Gastrocnemius medialis (tissue), 4 donors: ENCODE results near the gene PRELID1. TPM values are rescaled to one million over a fixed set of nuclear protein-coding genes. Genes with fewer than 3 reads are reported as not detected.

Experiments used
- ATAC-seq, 2 donors: fragments of 150-250 bp; one replicate each; pipeline ENCODE4 v1.9.1; 2016
- DNase-seq, 2 donors: peaks; one replicate each; pipeline ENCODE4 v3.0.0-alpha.2; 2019
- H3K27ac ChIP-seq, 4 donors: fragments of 200-600 bp; sonication (generic); 1 replicate in 1 of 4; 2 replicates in 3 of 4; pipeline ENCODE4 v1.5.1; 2016 to 2018; ENCODE audit warnings: mild to moderate bottlenecking in 2 of 4, moderate library complexity in 1 of 4
- H3K27me3 ChIP-seq, 3 donors: fragments of 200-600 bp; sonication (generic) in 2 of 3; 1 replicate in 1 of 3; 2 replicates in 2 of 3; pipeline versions ENCODE4 v1.5.1 to v1.6.0; 2016 to 2019; ENCODE audit warnings: mild to moderate bottlenecking in 1 of 3, moderate library complexity in 1 of 3
- H3K36me3 ChIP-seq, 2 donors: fragments of 200-600 bp; sonication (generic) in 1 of 2; one replicate each; pipeline ENCODE4 v1.5.1; 2017 to 2018
- H3K4me1 ChIP-seq, 2 donors: fragments of 200-600 bp; sonication (generic) in 1 of 2; one replicate each; pipeline ENCODE4 v1.5.1; 2016 to 2017; ENCODE audit warnings: mild to moderate bottlenecking in 2 of 2
- H3K4me3 ChIP-seq, 4 donors: fragments of 200-600 bp; sonication (generic) in 3 of 4; 1 replicate in 1 of 4; 2 replicates in 3 of 4; pipeline ENCODE4 v1.5.1; 2016 to 2019; ENCODE audit warnings: mild to moderate bottlenecking in 2 of 4
- H3K9me3 ChIP-seq, 3 donors: fragments of 200-600 bp; sonication (generic) in 2 of 3; 1 replicate in 1 of 3; 2 replicates in 2 of 3; pipeline ENCODE4 v1.5.1; 2016 to 2019
- CTCF ChIP-seq, 5 experiments: fragments of 450-650 bp in 3 of 5; fragments of 200-600 bp in 2 of 5; sonication (generic) in 2 of 5; IDR thresholded peaks in 4 of 5; conservative IDR thresholded peaks in 1 of 5; 1 replicate in 4 of 5; 2 replicates in 1 of 5; pipeline ENCODE4 v1.5.1; 2016 to 2019; ENCODE audit warnings: antibody characterized with exemption in 5 of 5, mild to moderate bottlenecking in 3 of 5, moderate library complexity in 3 of 5
- POLR2A ChIP-seq, 2 donors: fragments of 450-650 bp; IDR thresholded peaks; one replicate each; pipeline ENCODE4 v1.6.1; 2017; ENCODE audit warnings: antibody characterized with exemption in 2 of 2, mild to moderate bottlenecking in 2 of 2, moderate library complexity in 2 of 2
- in situ Hi-C, 4 donors: fragments of 200-750 bp; cut with MboI; loops; one replicate each; pipeline versions ENCODE4 v1.15.0 to v1.8.0; 2017; ENCODE audit warnings: low sequenced_read_pairs in 4 of 4
- intact Hi-C: fragments of 100-400 bp; cut with DNase I; formaldehyde crosslinking; loops from one replicate; pipeline ENCODE4 v1.15.1; 2023; ENCODE audit warnings: low total_unique reads
- total RNA-seq, 4 donors: library from RNA; depleted of rRNA; stranded (reverse); fragments of >200 nt; gene quantifications; one replicate each; pipeline versions ENCODE4 v1.1.0 to v1.2.3, GENCODE V29; 2016

The PRELID1 gene
- total RNA-seq, 4 donors from 2014 or later: 13.4 to 45.8 (median 28.2) TPM

DNA sequence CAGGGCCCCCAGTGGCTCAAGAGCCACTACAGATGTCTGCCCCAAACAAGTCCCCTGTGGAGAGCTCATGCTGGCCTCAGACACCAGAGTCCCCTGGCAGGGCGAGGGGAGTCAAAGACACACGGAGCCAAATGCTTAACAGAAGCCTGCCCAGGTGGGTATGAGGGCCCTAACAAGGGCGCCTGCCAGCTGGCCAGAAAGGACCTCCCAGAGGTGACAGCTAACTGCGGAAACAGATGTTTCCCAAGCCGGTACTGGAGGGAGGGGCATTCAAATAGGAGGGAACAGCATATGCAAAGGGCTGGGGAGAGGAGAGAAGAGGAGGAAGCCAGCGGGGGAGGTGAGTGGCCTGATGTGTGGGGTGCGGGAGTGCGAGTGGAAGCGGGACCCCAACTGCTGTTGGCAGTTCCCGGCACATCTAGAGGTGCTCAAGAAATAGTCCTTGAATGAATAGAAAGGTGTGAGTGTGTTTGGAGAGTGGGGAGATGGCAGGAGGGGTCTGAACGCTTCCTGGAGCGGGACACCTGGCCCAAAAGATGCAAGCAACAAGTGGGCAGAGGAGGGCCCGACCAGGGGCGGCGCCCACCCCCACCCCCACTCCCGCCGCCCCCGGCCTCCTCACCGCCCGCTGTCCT is 7.3 kb downstream of the PRELID1 start:
- intact Hi-C loops (loop anchor here (5.0 kb wide), 2 partner anchors 56 to 146 kb away; no protein-coding TSS in a partner anchor), in situ Hi-C loops (no loop called here)
- Histone ChIP-seq H3K4me3 (peak overlapping the region in 1 of 4 donors; percentile 60), H3K9me3 (no peaks in the 10 kb centered on the region), H3K27ac (no peak overlapping the region), H3K4me1 (peaks cover 27 to 28% of the 10 kb centered on the region in 2 donors), H3K36me3 (peaks cover 0 to 13% of the 10 kb centered on the region in 2 donors), H3K27me3 (no peaks in the 10 kb centered on the region)
- DNase-seq: peak in 1 of 2 donors; percentile 10
- TF ChIP-seq POLR2A (IDR thresholded peaks at IDR 0.05) (no peak), CTCF (IDR thresholded peaks at IDR 0.05 in 4 of 5, conservative IDR thresholded peaks at IDR 0.05 in 1 of 5) (no peak)
- ATAC-seq: no peak

DNA sequence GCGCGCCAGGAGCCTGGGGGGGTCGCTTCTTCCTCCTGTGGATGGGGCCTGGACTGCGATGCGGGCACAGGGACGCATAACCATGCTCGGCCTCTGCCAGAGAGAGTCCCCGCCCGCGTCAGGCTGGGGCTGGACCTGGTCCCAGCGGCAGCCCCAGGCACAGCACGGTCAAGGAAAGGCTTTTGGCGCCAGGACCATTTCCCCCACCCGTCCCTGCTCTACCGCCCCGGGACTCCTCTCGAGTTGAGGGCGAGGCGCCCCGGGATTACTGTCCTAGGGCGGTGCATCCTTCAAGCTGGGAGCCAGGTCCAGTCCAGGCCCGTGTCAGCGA is 7.8 kb downstream of the PRELID1 start:
- TF ChIP-seq POLR2A (IDR thresholded peaks at IDR 0.05): no peak
- TF ChIP-seq CTCF (IDR thresholded peaks at IDR 0.05 in 4 of 5, conservative IDR thresholded peaks at IDR 0.05 in 1 of 5): no peak
- H3K27me3 ChIP-seq: no peaks in the 10 kb centered on the region
- no peak for DNase-seq
- peak overlapping the region in 3 of 4 donors; percentile 58 to 83 (median 80) for H3K27ac ChIP-seq
- intact Hi-C loops: loop anchor here (5.0 kb wide), 2 partner anchors 56 to 146 kb away; no protein-coding TSS in a partner anchor
- H3K4me3 ChIP-seq: peak overlapping the region; percentile 60 to 96 (median 78)
- peaks cover 0 to 9% of the 10 kb centered on the region in 2 donors for H3K36me3 ChIP-seq
- in situ Hi-C loops: no loop called here
- no peak for ATAC-seq
- no peaks in the 10 kb centered on the region for H3K9me3 ChIP-seq
- peaks cover 27 to 28% of the 10 kb centered on the region in 2 donors for H3K4me1 ChIP-seq

GRCh38 chr5:177311723-177312648 is 8.4 kb downstream of the PRELID1 start, which contains the start of gene MXD3:
TSS of gene MXD3 (minus strand) at chr5:177311898. CDS start at chr5:177311830, 68 bp downstream.
- intact Hi-C loops (loop anchor here (5.0 kb wide), 2 partner anchors 55 to 145 kb away; no protein-coding TSS in a partner anchor), in situ Hi-C loops (no loop called here)
- Histone ChIP-seq H3K27me3 (no peaks in the 10 kb centered on the region), H3K4me3 (peak within 1 kb of the TSS; percentile 60 to 96 (median 78)), H3K9me3 (no peaks in the 10 kb centered on the region), H3K4me1 (peaks cover 27 to 28% of the 10 kb centered on the region in 2 donors), H3K27ac (peak within 1 kb of the TSS; percentile 58 to 83 (median 78)), H3K36me3 (peaks cover 0 to 2% of the 10 kb centered on the region in 2 donors)
- DNase-seq (peak; percentile 96 to 97), ATAC-seq (peak; percentile 85 to 90)
- TF ChIP-seq POLR2A (IDR thresholded peaks at IDR 0.05) (no peak), CTCF (IDR thresholded peaks at IDR 0.05 in 4 of 5, conservative IDR thresholded peaks at IDR 0.05 in 1 of 5) (no peak)

DNA sequence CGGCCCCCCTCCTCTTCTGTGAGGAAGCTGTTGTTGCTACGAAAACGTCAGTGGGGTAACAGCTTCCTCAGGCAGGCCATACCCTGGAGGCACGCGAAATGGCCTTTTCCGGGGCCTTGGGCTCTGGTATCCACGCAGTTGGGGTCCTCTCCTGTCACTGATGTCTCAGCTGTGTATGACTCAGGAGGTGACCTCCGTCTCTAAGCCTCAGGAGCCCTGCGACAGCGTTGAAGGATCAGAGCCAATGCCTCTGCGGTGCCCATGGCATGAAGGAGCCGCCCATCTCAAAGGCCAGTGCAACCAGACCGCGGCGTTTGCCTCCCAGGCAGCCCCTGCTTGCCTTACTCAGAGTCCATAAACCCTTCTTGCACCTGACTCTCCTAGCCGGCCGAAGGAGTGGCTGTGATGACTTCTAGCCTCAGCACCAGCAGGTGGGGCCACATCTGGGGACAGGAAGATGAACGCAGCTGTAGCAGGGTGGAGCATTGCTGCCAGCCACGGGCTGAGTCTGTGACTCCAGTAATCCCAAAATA is 9.1 kb downstream of the PRELID1 start:
- intact Hi-C loops: loop anchor here (5.0 kb wide), 2 partner anchors 55 to 145 kb away; no protein-coding TSS in a partner anchor
- no peak for DNase-seq
- H3K4me3 ChIP-seq: peak overlapping the region; percentile 37 to 83 (median 66)
- TF ChIP-seq POLR2A (IDR thresholded peaks at IDR 0.05): no peak
- no peak for TF ChIP-seq CTCF (IDR thresholded peaks at IDR 0.05 in 4 of 5, conservative IDR thresholded peaks at IDR 0.05 in 1 of 5)
- peaks cover 27 to 28% of the 10 kb centered on the region in 2 donors for H3K4me1 ChIP-seq
- in situ Hi-C loops: no loop called here
- no peaks in the 10 kb centered on the region for H3K27me3 ChIP-seq
- no peak overlapping the region for H3K27ac ChIP-seq
- H3K9me3 ChIP-seq: no peaks in the 10 kb centered on the region
- no peaks in the 10 kb centered on the region for H3K36me3 ChIP-seq
- ATAC-seq: no peak
